CD4-positive, alpha-beta memory T cell (primary cell): ENCODE results near the gene PLXDC2. TPM values are rescaled to one million over a fixed set of nuclear protein-coding genes. Genes with fewer than 3 reads are reported as not detected.

ENCODE experiments used
- CTCF ChIA-PET: fragments of 350-600 bp; sonication (Branson Sonifier 250); formaldehyde crosslinking; loops from one replicate; lab custom pipeline; 2021; ENCODE audit warnings: inconsistent platforms; ENCODE audit not compliant: partially characterized antibody; lab: Charles Lee
- POLR2A ChIA-PET: fragments of 350-600 bp; sonication (Branson Sonifier 250); formaldehyde crosslinking; loops from one replicate; lab custom pipeline; 2021; ENCODE audit not compliant: partially characterized antibody; lab: Charles Lee
- DNase-seq, 5 donors: peaks; one replicate each; pipeline versions ENCODE4 v3.0.0 to v3.0.0-alpha.2; 2020 to 2022; ENCODE audit warnings: mixed read lengths in 1 of 5
- H3K27ac ChIP-seq: one replicate; pipeline ENCODE4 v1.7.0; 2013; ENCODE audit warnings: low read depth, low read length
- H3K27me3 ChIP-seq: 2 replicates; pipeline ENCODE4 v1.7.0; 2013; ENCODE audit warnings: mild to moderate bottlenecking, low read length, moderate library complexity; ENCODE audit not compliant: insufficient read depth
- H3K36me3 ChIP-seq: 2 replicates; pipeline ENCODE4 v1.7.0; 2013; ENCODE audit warnings: mild to moderate bottlenecking, low read length, moderate library complexity; ENCODE audit not compliant: insufficient read depth
- H3K4me1 ChIP-seq: 2 replicates; pipeline ENCODE4 v1.7.0; 2013; ENCODE audit warnings: mild to moderate bottlenecking, low read length, moderate library complexity; ENCODE audit not compliant: insufficient read depth
- H3K4me3 ChIP-seq, 2 donors: one replicate each; pipeline ENCODE4 v1.7.0; 2013; ENCODE audit warnings: low read length in 2 of 2, mild to moderate bottlenecking in 1 of 2
- H3K9me3 ChIP-seq, 2 donors: one replicate each; pipeline ENCODE4 v1.7.0; 2013; ENCODE audit warnings: low read length in 2 of 2, control low read depth in 1 of 2; ENCODE audit not compliant: control insufficient read depth in 1 of 2
- H3K27ac Mint-ChIP-seq, 7 donors: one replicate each; pipeline ENCODE4 v1.8.0; 2020 to 2021; ENCODE audit warnings: mixed read lengths in 7 of 7, mild to moderate bottlenecking in 6 of 7, inconsistent platforms in 3 of 7, moderate library complexity in 3 of 7
- H3K27me3 Mint-ChIP-seq, 2 donors: one replicate each; pipeline ENCODE4 v1.8.0; 2020 to 2021; ENCODE audit warnings: mixed read lengths in 2 of 2
- H3K36me3 Mint-ChIP-seq, 2 donors: one replicate each; pipeline ENCODE4 v1.8.0; 2020 to 2021; ENCODE audit warnings: mixed read lengths in 2 of 2, inconsistent platforms in 1 of 2, mild to moderate bottlenecking in 1 of 2
- H3K4me1 Mint-ChIP-seq, 4 donors: one replicate each; pipeline ENCODE4 v1.8.0; 2020 to 2021; ENCODE audit warnings: mixed read lengths in 4 of 4, mild to moderate bottlenecking in 1 of 4
- H3K4me3 Mint-ChIP-seq, 8 donors: one replicate each; pipeline ENCODE4 v1.8.0; 2020 to 2021; ENCODE audit warnings: mixed read lengths in 8 of 8, mild to moderate bottlenecking in 7 of 8, moderate library complexity in 6 of 8, inconsistent platforms in 3 of 8
- H3K9me3 Mint-ChIP-seq, 8 donors: one replicate each; pipeline ENCODE4 v1.8.0; 2020 to 2021; ENCODE audit warnings: mixed read lengths in 8 of 8, mild to moderate bottlenecking in 5 of 8, inconsistent platforms in 3 of 8, moderate library complexity in 1 of 8
- intact Hi-C: fragments of 100-400 bp; cut with micrococcal nuclease; formaldehyde crosslinking; loops from one replicate; pipeline ENCODE4 v1.15.1; 2023
- polyA plus RNA-seq, 2 donors: library from polyadenylated mRNA; unstranded; fragments of 300-500 nt; fragmentation: Illumina TruSeq; gene quantifications; one replicate each; pipeline ENCODE4 v1.2.3, GENCODE V29; 2021
- total RNA-seq, 2 experiments: library from RNA; stranded (reverse); gene quantifications; one replicate each; pipeline ENCODE4 v1.2.3, GENCODE V29; 2021

The PLXDC2 gene
- total and polyA plus RNA-seq, 4 experiments from 2014 or later, result 0.90 to 1.2 TPM; not detected in 2

DNA sequence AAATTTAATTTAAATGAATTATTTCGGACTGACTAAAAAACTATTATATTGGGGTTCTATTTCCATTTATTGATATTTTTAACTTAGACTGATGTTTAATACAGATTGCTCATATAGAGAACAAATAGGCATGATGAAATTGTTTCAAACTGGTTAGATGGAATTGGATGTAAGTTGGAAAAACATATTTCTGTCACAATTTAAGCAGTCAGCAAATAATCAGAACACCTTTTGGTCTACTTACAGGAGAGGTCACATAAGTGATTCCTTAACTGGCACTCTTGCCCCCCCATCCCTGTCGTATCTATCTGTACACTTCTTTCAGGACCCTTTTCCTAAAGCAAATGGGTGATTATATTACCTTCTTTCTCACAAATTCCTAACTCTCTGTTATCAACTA lies 138.4 kb downstream of the PLXDC2 start:
- no peak overlapping the region for H3K4me3 Mint-ChIP-seq
- no peaks in the 10 kb centered on the region for H3K27me3 Mint-ChIP-seq
- no peaks in the 10 kb centered on the region for H3K36me3 Mint-ChIP-seq
- no peak overlapping the region for H3K27ac Mint-ChIP-seq
- no peaks in the 10 kb centered on the region for H3K4me1 Mint-ChIP-seq
- ChIA-PET POLR2A (no interaction called here), CTCF (no interaction called here)
- DNase-seq, result no peak
- no peaks in the 10 kb centered on the region for H3K27me3 ChIP-seq
- intact Hi-C loops, result no loop called here
- H3K4me1 ChIP-seq, result no peaks in the 10 kb centered on the region
- H3K4me3 ChIP-seq, result no peak overlapping the region
- no peak overlapping the region for H3K27ac ChIP-seq
- H3K36me3 ChIP-seq, result no peaks in the 10 kb centered on the region
- peaks cover 0 to 4% (median under 1%) of the 10 kb centered on the region in 8 donors for H3K9me3 Mint-ChIP-seq
- no peaks in the 10 kb centered on the region for H3K9me3 ChIP-seq

DNA sequence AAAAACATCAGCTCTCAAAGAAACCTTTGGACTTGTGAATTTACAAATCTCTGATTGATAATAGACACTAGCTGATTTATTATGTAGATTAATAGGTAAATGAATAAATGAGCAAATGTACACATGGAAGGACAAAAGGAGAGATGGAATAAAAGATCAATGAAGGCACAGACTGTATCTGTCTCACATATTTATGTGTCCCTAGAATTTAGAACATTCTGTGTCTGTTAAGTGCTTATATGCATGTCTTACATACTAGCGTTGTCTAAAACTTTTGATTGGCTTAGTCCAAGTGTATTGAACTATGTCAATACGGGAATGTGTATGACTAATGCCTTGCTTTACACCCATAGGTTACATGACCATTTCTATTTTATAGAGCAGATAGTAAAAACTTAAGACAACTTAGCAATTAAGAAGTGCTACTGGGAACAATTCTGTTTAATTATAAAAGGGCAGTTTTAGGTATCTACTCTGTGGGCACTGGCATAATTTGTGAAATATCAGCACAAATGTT lies 140.3 kb downstream of the PLXDC2 start:
- no peaks in the 10 kb centered on the region for H3K4me1 Mint-ChIP-seq
- no peak overlapping the region for H3K27ac Mint-ChIP-seq
- intact Hi-C loops, result no loop called here
- Histone ChIP-seq H3K27ac (no peak overlapping the region), H3K9me3 (no peaks in the 10 kb centered on the region), H3K36me3 (no peaks in the 10 kb centered on the region), H3K4me3 (no peak overlapping the region), H3K4me1 (no peaks in the 10 kb centered on the region), H3K27me3 (no peaks in the 10 kb centered on the region)
- CTCF ChIA-PET, result no interaction called here
- peaks cover 0 to 7% (median 0%) of the 10 kb centered on the region in 8 donors for H3K9me3 Mint-ChIP-seq
- no peak for DNase-seq
- no peaks in the 10 kb centered on the region for H3K27me3 Mint-ChIP-seq
- POLR2A ChIA-PET, result no interaction called here
- H3K4me3 Mint-ChIP-seq, result no peak overlapping the region
- no peaks in the 10 kb centered on the region for H3K36me3 Mint-ChIP-seq

DNA sequence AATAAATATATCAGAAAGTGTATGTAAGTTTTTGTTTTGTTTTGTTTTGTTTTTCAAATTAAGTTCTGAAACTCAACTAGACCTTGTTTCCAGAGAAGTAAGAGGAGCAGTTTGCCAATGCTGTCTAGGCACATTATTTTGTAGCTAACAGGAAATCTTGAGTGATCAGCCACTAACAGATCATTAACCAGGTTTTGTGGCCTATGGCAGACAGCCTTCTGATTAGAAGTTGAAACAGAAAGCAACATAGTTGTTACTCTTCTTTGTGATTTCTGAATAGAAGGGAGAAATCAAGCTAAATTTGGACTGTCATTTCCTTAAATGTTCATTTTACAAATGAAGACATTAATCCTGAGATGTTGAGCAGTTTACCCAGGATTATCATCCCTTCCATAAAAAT lies 142.6 kb downstream of the PLXDC2 start:
- Mint-ChIP-seq H3K27me3 (no peaks in the 10 kb centered on the region), H3K9me3 (peaks cover 0 to 10% (median 3%) of the 10 kb centered on the region in 8 donors), H3K4me3 (no peak overlapping the region), H3K27ac (no peak overlapping the region), H3K36me3 (no peaks in the 10 kb centered on the region), H3K4me1 (no peaks in the 10 kb centered on the region)
- no peak overlapping the region for H3K27ac ChIP-seq
- no peaks in the 10 kb centered on the region for H3K36me3 ChIP-seq
- no peaks in the 10 kb centered on the region for H3K9me3 ChIP-seq
- H3K4me1 ChIP-seq, result no peaks in the 10 kb centered on the region
- intact Hi-C loops, result no loop called here
- POLR2A ChIA-PET, result no interaction called here
- no peaks in the 10 kb centered on the region for H3K27me3 ChIP-seq
- CTCF ChIA-PET, result no interaction called here
- DNase-seq, result no peak
- H3K4me3 ChIP-seq, result no peak overlapping the region

DNA sequence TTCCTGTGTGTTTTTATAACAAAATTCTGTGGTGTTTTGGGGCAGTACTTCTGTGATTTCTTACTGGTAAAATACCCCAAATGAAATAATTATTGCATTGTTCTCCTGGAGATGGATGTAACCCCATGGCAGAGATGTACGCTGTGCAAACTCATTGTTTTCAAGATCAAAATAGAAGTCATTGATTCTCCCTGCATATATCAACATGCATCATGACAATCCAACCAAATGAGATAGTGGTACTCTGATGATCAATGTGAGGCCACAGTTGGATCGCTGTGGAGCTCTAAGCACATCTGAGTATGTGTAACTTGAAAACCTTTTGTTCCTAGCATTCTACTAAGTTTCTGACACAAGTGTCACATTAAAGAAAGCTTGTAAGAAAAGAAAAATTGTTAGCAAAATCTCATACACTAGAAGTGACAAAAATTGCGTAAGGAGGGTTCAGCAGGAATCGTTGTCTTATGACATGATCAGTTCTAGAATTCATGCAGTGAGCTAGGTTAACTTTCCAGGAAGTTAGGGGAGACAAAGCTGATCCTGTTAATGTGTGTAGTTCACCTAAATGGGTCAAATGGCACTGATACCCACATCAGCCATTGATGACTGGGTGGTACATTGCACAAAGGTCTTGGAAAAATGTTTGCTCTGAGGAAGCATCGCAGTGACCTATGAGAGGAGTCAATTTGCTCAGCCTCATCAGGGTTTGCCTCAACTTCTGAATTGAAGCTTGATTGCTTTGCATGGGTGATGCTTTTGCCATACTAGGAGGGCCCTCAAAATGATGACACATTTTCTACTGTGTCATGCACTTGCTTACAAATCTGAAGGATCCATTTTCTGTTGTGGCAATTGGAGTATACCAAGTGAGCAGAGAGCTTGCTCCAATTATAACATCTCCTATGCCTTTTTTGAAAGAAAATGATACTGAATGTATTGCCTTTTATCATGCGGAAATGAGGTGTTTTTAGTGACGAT lies 145.1 kb downstream of the PLXDC2 start:
- intact Hi-C loops, result no loop called here
- H3K4me1 Mint-ChIP-seq, result no peaks in the 10 kb centered on the region
- no peaks in the 10 kb centered on the region for H3K9me3 ChIP-seq
- H3K36me3 ChIP-seq, result no peaks in the 10 kb centered on the region
- POLR2A ChIA-PET, result no interaction called here
- no peaks in the 10 kb centered on the region for H3K27me3 ChIP-seq
- no peak overlapping the region for H3K4me3 Mint-ChIP-seq
- H3K4me3 ChIP-seq, result no peak overlapping the region
- H3K27ac Mint-ChIP-seq, result no peak overlapping the region
- H3K27ac ChIP-seq, result no peak overlapping the region
- no peaks in the 10 kb centered on the region for H3K4me1 ChIP-seq
- H3K27me3 Mint-ChIP-seq, result no peaks in the 10 kb centered on the region
- no peak for DNase-seq
- CTCF ChIA-PET, result no interaction called here
- no peaks in the 10 kb centered on the region for H3K36me3 Mint-ChIP-seq
- peaks cover 0 to 12% (median 4%) of the 10 kb centered on the region in 8 donors for H3K9me3 Mint-ChIP-seq

DNA sequence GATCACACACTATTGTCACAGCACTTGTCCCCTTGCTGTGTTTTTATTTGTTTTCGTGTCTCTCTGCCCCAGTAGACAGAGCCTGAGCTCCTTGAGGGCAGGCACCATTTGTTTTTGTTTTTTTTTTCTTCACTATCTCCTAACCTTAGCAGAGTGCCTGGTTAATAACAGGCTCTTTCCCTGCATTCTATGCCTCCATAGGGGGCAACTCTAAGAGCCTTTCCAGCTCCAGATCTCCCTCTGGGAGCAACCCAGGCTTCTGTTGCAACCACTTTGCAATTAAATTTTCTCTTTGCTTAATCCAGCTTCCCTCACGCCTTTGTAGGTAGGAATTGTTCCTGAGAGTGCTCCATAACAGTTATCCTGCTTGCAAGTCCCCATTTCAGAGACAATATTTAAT lies 148.4 kb downstream of the PLXDC2 start:
- Mint-ChIP-seq H3K4me3 (no peak overlapping the region), H3K36me3 (no peaks in the 10 kb centered on the region), H3K9me3 (peaks cover 0 to 16% (median 5%) of the 10 kb centered on the region in 8 donors), H3K4me1 (no peaks in the 10 kb centered on the region), H3K27ac (no peak overlapping the region), H3K27me3 (no peaks in the 10 kb centered on the region)
- Histone ChIP-seq H3K4me1 (no peaks in the 10 kb centered on the region), H3K27ac (no peak overlapping the region), H3K4me3 (no peak overlapping the region), H3K9me3 (no peaks in the 10 kb centered on the region), H3K36me3 (no peaks in the 10 kb centered on the region), H3K27me3 (no peaks in the 10 kb centered on the region)
- intact Hi-C loops, result no loop called here
- no peak for DNase-seq
- CTCF ChIA-PET, result no interaction called here
- POLR2A ChIA-PET, result no interaction called here

DNA sequence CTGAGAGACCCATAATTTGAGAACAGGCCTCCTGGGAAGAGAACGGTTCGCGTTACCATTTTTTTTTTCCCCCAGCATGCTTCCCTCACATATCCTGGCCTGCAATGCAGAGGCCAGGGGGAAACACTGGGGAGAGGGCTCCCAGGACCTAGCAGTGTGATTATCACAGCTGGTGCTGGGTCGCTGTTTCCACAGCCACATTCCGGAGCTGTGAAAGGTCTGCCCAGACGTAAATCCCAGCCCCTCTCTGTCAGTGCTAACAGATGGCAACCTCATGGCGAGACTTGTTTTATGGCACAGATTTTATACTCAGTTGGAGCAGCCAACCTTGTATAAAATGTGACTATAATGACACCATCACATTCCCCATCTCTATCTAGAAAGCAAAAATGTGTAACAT lies 150.5 kb downstream of the PLXDC2 start:
- peaks cover 0 to 15% (median 5%) of the 10 kb centered on the region in 8 donors for H3K9me3 Mint-ChIP-seq
- no peaks in the 10 kb centered on the region for H3K27me3 Mint-ChIP-seq
- no peak overlapping the region for H3K27ac ChIP-seq
- no peaks in the 10 kb centered on the region for H3K36me3 ChIP-seq
- H3K4me3 ChIP-seq, result no peak overlapping the region
- no peaks in the 10 kb centered on the region for H3K9me3 ChIP-seq
- no peaks in the 10 kb centered on the region for H3K27me3 ChIP-seq
- H3K4me3 Mint-ChIP-seq, result no peak overlapping the region
- ChIA-PET POLR2A (no interaction called here), CTCF (no interaction called here)
- no peaks in the 10 kb centered on the region for H3K36me3 Mint-ChIP-seq
- no peaks in the 10 kb centered on the region for H3K4me1 ChIP-seq
- intact Hi-C loops, result no loop called here
- H3K4me1 Mint-ChIP-seq, result no peaks in the 10 kb centered on the region
- DNase-seq, result no peak
- H3K27ac Mint-ChIP-seq, result no peak overlapping the region

DNA sequence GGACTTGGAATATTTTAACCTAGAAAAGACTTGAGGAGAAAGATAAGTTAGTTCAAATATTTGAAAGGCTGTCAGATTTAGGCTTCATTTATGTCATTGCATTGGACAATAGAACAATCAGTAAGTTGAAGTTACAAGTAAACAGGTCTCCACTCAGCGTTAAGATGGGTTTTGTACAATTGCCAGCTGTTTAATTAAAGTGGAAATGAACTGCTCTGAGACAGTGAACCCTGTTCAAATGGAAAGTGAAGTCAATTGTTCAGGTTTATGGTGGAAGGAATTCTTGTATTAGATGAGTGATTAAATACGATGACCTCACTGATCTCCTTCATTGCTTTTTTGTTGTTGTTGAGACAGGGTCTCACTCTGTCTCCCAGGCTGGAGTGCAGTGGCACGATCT lies 151.7 kb downstream of the PLXDC2 start:
- H3K4me1 ChIP-seq, result no peaks in the 10 kb centered on the region
- no peaks in the 10 kb centered on the region for H3K36me3 ChIP-seq
- no peaks in the 10 kb centered on the region for H3K4me1 Mint-ChIP-seq
- ChIA-PET CTCF (no interaction called here), POLR2A (no interaction called here)
- H3K9me3 Mint-ChIP-seq, result peaks cover 0 to 11% (median 5%) of the 10 kb centered on the region in 8 donors
- H3K4me3 ChIP-seq, result no peak overlapping the region
- H3K36me3 Mint-ChIP-seq, result no peaks in the 10 kb centered on the region
- no peak for DNase-seq
- H3K27ac Mint-ChIP-seq, result no peak overlapping the region
- H3K4me3 Mint-ChIP-seq, result no peak overlapping the region
- no peaks in the 10 kb centered on the region for H3K27me3 ChIP-seq
- no peaks in the 10 kb centered on the region for H3K9me3 ChIP-seq
- intact Hi-C loops, result no loop called here
- no peaks in the 10 kb centered on the region for H3K27me3 Mint-ChIP-seq
- no peak overlapping the region for H3K27ac ChIP-seq
